HCT116 (cell line): Measurements from ENCODE around the gene C4BPA.

ENCODE experiments used
- ATF3 ChIP-seq: IDR thresholded peaks from 2 replicates; pipeline ENCODE4 v1.6.1; 2012
- CEBPB ChIP-seq: IDR thresholded peaks from 2 replicates; pipeline ENCODE4 v1.6.1; 2012; ENCODE audit warnings: low read depth
- CTCF ChIP-seq, 3 experiments: fragments of 200-600 bp in 1 of 3; sonication (generic) in 1 of 3; IDR thresholded peaks in 2 of 3; conservative IDR thresholded peaks in 1 of 3; 2 replicates each; pipeline ENCODE4 v1.5.1; 2012 to 2017; ENCODE audit warnings: low read depth in 2 of 3, low read length in 2 of 3, antibody characterized with exemption in 1 of 3, borderline replicate concordance in 1 of 3, control low read depth in 1 of 3, mild to moderate bottlenecking in 1 of 3, mixed read lengths in 1 of 3, mixed run types in 1 of 3, moderate library complexity in 1 of 3; ENCODE audit not compliant: insufficient read depth in 1 of 3
- MAX ChIP-seq: IDR thresholded peaks from 2 replicates; pipeline ENCODE4 v1.6.1; 2012
- POLR2A ChIP-seq: IDR thresholded peaks from 2 replicates; pipeline ENCODE4 v1.7.0; 2011; ENCODE audit warnings: borderline replicate concordance; ENCODE audit not compliant: insufficient read depth, insufficient read length; ENCODE audit errors: extremely low read depth
- REST ChIP-seq: IDR thresholded peaks from 2 replicates; pipeline ENCODE4 v1.6.1; 2012; ENCODE audit warnings: low read depth
- SIN3A ChIP-seq: IDR thresholded peaks from 2 replicates; pipeline ENCODE4 v1.6.1; 2012; ENCODE audit warnings: low read depth
- SP1 ChIP-seq: IDR thresholded peaks from 2 replicates; pipeline ENCODE4 v1.6.1; 2012; ENCODE audit warnings: low read depth
- ZNF274 ChIP-seq: fragments of 200-500 bp; sonication (Bioruptor generic); IDR thresholded peaks from 2 replicates; pipeline ENCODE4 v1.6.1; 2014; ENCODE audit warnings: mild to moderate bottlenecking, low read depth, low read length, inconsistent platforms

GRCh38 chr1:207152792-207153468, 48.9 kb downstream of the C4BPA start:
- TF ChIP-seq CTCF (IDR thresholded peaks at IDR 0.05 in 2 of 3, conservative IDR thresholded peaks at IDR 0.05 in 1 of 3; ENCODE audit: borderline replicate concordance in 1 of 3, insufficient read depth in 1 of 3, low read depth in 2 of 3, low read length in 2 of 3) (no peak), SP1 (peak; percentile 90), SIN3A (peak; percentile 65), CEBPB (peak; percentile 50; the same call in 1 of the 2 replicates), POLR2A (peak; percentile 72), MAX (peak; percentile 64; the same call in 1 of the 2 replicates), ATF3 (no peak), REST (no peak), ZNF274 (no peak)
